Activated naive CD4-positive, alpha-beta T cell treated with Interleukin-2 at 50 U/mL for 16 hours (primary cell): ENCODE measurements around the gene YIPF7.

Source experiments
- DNase-seq: peaks from one replicate; pipeline ENCODE4 v3.0.0-alpha.2; 2020

YIPF7 gene

DNA sequence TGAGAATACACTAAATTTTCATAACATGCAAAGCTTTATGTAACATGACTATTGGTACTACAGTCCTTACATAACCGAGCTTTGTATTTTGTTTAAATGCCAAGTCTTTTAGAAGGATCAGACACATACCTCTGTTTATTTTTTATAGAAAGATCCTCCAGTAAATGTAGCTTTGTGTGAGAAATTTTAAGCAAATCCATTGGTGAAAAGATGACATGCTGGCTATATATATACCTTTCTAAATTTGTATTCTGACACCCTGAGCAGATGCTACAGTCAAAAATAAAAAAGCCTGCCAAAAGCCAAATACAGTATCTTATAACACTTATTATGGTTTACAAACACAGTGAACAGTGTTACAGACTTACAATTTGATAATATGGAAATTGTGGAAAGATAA lies at the start of gene YIPF7:
YIPF7 (minus strand) TSS at position 201 of the 400 bp plus-strand sequence. CDS start 1,525 bp downstream, outside the sequence.
- no peak for DNase-seq

GRCh38 chr4:44701037-44701436 lies 49.6 kb upstream of the YIPF7 start:
- DNase-seq = no peak

DNA sequence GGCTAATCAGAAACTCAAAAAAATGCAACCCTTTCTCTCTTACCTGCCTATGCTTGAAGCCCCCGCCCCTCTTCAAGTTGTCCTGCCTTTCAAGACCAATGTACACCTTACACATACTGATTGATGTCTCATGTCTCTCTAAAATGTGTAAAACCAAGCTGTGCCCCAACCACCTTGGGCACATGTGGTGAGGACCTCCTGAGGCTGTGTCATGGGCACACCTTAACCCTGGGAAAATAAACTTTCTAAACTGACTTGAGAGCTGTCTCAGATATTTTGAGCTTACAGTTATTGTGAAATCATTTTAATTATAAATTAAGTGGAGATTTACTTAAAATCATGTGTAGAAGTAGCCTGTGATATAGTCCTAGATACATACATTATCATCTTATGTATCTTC lies 49.0 kb upstream of the YIPF7 start:
- DNase-seq = no peak

DNA sequence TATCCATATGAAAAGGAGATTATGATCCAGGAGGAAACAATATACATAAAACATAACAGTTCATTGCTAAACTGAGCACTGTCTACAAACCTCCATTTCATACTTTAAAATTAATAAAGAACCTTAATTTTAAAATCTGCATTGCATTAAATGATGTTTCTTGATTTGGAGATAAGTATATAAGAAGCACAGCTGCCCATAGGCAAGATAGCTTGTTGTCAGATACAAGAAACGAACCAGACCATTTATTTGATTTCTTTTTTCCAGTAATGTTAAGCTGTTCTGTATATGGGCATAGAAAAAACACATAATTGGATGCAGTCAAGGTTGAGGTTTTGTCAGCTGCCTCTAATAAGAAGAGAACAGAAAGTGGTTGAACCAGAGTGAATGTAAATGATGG lies 33.2 kb upstream of the YIPF7 start:
- no peak for DNase-seq

- DNase-seq = no peak
These were observed 27.6 kb upstream of the YIPF7 start for GRCh38 chr4:44679060-44679459.

GRCh38 chr4:44678094-44679041 lies 26.9 kb upstream of the YIPF7 start, which contains the start of gene GUF1:
GUF1 (plus strand) TSS chr4:44678420; CDS start chr4:44678623, 203 bp downstream.
- DNase-seq = peak; percentile 89

DNA sequence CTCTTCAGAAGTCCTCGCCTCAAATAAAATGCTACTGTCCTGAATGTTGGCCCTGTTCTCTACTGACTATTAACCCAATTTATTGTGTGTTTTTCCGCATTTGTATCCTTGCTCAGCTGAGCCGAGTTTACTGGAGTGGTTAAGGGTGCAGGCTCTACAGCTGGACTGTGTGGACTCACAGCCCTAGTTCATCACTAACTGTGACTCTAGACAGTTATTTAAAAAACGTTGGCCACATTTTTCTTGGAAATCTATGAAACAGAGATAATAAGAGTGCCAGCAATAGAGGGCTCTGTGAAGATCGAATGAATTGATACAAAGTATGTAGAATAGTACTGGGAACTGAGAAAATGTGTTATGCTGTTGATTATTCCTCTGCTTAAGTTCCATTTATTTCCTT lies 23.9 kb upstream of the YIPF7 start:
- no peak for DNase-seq

DNA sequence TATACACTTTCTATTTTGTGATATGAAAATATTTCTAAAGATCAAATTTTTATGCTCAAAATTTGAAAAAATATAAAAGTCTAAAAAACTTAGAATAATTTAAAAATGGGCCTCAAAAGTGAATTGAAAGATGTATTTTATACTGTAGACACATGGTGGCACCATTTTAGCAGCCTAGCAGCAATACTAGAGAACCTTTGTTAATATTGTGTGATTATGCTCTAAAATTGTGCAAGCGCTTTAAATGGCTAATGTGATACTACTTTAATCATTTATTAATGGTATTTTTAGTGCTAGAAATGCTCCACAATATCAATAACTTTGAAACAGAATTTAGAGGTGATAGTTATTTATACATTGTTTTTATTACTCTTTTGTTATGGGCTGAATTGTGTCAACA lies 23.0 kb upstream of the YIPF7 start:
- no peak for DNase-seq

DNA sequence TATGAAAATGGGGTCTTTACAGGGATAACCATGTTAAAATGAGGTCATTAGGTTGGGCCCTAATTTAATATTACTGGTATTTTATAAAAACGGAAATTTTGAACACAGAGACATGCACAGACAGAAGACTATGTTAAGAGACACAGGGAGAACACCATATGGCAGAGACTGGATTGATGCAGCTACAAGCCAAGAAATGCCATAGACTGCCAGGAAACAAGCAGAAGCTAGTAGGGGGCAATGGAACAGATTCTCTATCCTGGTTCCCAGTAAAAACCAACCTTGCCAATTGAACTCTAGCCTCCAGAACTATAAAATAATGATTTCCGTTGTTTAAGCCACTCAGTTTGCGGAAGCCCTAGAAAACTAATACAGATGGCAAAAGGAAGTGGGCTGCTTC lies 20.2 kb upstream of the YIPF7 start:
- no peak for DNase-seq

- no peak for DNase-seq
These were observed 19.2 kb upstream of the YIPF7 start for GRCh38 chr4:44670506-44671199.

GRCh38 chr4:44668526-44668925 lies 17.1 kb upstream of the YIPF7 start:
- no peak for DNase-seq

- DNase-seq = no peak
These were observed 12.3 kb upstream of the YIPF7 start for GRCh38 chr4:44663539-44664263.

DNA sequence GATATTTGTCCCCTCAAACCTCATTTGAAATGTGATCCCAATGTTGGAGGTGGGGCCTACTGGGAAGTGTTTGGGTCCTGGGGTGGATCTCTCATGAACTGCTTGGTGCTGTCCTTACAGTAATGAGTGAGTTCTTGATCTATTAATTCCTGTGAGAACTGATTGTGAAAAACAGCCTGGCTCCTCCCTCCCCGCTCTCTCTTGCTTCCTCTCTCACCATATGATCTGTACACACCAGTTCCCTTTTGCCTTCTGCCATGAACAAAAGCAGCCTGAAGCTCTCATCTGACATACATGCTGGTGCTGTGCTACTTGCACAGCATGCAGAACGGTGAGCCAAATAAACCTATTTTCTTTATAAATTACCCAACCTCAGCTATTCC lies 11.2 kb upstream of the YIPF7 start:
- DNase-seq = no peak

DNA sequence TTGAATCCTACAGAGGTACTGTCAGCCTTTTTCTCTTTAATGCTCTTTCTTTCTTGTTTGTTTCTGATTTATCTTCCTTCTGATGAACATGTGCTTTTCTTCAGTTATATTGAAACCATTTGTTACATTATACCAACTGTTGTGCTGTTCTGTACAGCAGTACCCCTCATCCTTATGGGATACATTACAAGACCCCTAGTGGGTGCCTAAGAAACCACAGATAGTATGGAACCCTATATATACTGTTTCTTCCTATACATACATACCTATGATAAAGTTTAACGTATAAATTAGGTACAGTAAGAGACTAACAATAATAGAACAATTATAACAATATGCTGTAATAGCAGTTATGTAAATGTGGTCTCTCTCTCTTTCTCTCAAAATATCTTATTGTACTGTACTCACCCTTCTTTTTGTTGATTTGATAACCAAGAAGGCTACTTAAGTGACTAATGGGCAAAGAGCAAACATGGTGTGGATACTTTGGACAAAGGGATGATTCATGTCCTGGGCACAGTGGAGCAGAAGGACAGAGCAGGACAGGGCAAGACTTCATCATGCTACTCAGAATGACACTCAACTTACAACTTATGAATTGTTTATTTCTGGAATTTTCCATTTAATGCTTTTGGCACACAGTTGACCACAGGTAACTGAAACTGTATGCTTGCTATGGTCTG lies 10.7 kb upstream of the YIPF7 start:
- DNase-seq = no peak

- DNase-seq = no peak
These were observed 9.0 kb upstream of the YIPF7 start for GRCh38 chr4:44660396-44660795.

DNA sequence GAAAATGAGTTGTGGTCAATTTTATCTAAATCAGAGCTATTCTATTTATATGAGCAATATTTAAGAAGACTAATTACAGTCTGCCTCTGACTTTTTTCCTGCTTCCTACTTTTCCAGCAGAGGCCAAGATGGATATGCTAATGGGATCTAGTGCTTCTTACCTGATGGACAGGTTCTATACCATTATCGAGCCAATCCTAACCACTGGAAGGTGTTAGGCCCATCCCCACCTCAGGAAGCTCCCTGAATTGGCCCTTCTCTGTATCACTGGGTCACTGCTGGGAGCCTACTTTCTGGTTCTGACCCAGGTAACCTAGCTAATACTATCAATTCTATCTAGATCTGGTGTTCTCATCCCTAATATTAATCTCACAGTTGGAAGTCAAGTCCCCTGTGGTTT lies 577 bp upstream of the YIPF7 start:
- DNase-seq = no peak

DNA sequence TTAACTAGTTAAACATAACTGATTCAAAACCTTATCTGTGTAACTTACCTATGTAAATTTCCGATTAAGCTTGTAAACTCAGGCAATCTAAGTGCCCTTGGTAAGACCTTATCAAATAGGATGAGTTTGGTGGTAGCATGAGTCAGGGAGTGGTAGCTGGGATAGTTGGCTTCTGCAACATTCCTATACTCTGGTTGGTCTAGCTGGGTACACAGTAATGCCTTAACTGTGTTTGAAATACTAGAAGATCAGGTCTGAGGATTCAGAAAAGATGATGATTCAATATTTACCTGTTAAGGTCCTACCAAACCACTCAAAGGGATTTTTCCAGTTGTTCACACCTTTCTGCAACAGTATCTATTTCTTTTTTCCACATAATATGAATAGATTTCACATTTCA lies 5.3 kb downstream of the YIPF7 start:
- DNase-seq = no peak

DNA sequence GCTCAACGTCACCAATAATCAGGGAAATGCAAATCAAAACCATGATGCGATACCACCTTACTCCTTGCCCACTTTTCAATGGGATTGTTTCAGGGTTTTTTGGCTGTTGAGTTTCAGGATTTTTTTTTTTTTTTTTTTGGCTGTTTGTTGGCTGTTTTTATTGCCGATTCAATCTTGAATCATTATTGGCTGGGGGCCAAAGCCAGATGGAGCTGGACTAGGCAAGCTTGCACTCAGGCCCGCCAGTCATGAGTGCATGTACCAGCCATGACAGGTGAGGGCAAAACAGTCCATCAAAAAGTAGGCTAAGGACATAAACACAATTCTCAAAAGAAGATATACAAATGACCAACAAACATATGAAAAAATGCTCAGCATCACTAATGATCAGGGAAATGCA lies 13.3 kb downstream of the YIPF7 start:
- no peak for DNase-seq

DNA sequence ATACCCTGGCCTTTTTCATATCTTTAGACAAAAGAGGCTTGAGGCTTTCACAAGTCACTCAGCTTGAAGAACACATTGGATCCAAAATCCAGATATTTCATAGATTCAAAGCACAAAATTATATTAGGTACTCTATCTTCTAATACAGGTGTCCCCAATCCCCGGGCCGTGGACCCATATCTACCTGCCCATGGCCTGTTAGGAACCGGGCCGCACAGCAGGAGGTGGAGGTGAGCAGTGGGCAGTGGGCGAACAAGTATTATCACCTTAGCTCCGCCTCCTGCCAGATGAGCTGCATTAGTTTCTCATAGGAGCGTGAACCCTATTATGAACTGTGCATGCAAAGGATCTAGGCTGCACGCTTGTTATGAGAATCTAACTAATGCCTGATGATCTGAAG lies 18.7 kb downstream of the YIPF7 start:
- no peak for DNase-seq

DNA sequence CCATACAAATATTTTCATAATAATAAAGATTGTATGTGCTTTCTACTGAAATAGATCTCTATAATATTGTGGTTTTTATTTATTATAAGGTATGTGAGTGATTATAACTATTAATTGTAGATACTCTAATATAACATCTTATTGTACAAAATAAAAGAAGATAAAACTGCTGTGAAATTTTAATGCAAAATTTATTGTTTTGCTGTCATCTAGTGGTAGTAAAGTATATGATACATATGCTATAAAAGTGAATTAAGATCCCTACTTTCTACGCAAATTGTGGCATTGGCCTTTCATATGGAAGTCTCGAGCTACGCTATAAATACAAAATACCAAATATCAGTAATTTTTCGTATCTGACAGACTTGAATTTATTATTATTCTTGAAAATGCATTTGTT lies 19.3 kb downstream of the YIPF7 start:
- DNase-seq = no peak

DNA sequence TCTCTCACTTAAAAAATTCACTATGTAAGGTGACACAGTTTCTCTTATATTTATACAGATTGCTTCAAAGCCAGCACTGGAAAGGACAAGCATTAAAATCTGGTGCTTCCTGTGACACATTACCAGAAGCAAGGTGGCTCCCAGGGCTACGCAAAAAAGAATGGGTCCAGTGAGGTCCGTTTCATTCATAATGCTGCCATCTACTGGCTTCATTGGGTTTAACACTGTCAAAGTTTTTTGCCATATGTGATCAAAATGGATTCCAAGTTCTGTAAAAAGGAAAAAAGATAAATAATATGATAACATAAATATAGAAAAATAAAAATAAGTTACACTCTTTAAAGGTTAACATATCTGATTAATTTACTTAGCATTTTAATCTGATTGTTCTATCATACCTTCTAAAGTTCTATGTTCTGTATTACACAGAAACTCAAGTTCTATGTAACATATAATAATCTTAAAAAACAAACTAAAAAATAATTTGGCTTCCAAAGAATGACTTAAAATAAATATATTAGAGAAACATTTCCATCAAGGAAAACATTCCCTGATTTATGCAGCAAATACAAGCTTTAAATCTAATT lies 22.1 kb downstream of the YIPF7 start:
- DNase-seq = peak; percentile 18

GRCh38 chr4:44623676-44624075 lies 27.7 kb downstream of the YIPF7 start:
- no peak for DNase-seq

DNA sequence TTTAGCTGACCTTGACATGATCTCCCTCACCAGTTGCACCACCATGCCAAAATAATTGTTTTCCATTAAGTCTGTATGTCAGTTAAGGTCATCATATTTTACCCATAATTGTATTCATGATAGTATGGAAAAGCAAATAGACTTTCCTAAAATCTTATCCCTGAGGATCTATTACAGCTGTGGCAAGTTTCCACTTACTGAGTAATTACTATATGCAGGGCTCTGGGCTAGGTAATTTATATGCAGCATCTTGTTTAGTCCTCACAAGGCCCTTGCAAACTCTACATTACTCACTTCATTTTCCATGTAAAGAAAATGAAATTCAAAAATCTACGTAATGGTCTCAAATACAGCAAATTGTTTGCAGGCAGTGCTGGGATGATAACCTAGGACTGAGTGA lies 34.8 kb downstream of the YIPF7 start:
- DNase-seq = no peak
